Right renal cortex interstitium (tissue), 3 donors: ENCODE results near the gene TRPM3. TPM values are rescaled to one million over a fixed set of nuclear protein-coding genes. Genes with fewer than 3 reads are reported as not detected.

Source experiments
- DNase-seq, 3 donors: peaks; one replicate each; pipeline ENCODE4 v3.0.0-alpha.2; 2013; ENCODE audit warnings: low read depth in 3 of 3, low spot score in 2 of 3
- polyA plus RNA-seq, 3 donors: library from polyadenylated mRNA; unstranded; fragments of 120-200 nt; gene quantifications; one replicate each; pipeline ENCODE4 v1.2.1, GENCODE V29; 2013; ENCODE audit not compliant: insufficient read length in 3 of 3

The TRPM3 gene
- polyA plus RNA-seq, 3 donors = 13.0 to 16.3 (median 15.9) TPM

GRCh38 chr9:70625078-70625477 lies 496.3 kb downstream of the TRPM3 start:
- DNase-seq = no peak

GRCh38 chr9:70618784-70619183 lies 502.6 kb downstream of the TRPM3 start:
- DNase-seq = no peak

DNA sequence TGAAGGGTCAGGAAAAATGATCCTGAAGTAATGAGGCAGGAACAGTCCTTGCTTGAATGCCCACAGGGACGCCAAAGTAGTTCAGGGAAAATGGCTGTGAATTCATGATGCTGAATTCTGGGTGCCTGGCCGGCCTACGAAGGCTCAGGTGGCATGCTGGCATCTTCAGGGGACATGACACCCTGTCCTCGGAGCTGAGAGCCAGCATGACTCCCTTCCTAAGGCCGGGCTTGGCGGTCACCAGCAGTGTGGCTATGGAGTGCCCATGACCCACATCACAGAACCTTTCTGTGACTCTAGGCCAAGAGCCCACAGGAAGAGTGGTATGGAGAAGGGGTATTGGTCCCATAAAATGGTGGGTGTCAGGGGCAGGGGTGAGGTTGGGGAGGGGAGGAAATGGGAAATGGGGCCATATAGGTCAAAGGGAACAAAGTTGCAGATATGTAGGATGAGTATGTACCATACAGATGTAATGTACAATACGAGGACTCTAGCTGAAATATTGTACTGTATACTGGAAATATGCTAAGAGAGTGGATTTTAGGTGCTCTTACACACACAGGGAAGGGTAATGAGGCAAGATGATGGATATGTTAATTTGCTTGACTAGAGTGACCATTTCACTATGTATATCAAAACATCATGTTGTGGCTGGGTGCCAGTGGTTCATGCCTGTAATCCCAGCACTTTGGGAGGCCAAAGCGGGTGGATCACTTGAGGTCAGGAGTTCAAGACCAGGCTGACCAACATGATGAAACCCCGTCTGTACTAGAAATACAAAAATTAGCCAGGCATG lies 504.2 kb downstream of the TRPM3 start:
- no peak for DNase-seq

- no peak for DNase-seq
Measured at GRCh38 chr9:70616228-70616990, 505.0 kb downstream of the TRPM3 start.

- no peak for DNase-seq
Measured at GRCh38 chr9:70615464-70616138, 505.8 kb downstream of the TRPM3 start.

DNA sequence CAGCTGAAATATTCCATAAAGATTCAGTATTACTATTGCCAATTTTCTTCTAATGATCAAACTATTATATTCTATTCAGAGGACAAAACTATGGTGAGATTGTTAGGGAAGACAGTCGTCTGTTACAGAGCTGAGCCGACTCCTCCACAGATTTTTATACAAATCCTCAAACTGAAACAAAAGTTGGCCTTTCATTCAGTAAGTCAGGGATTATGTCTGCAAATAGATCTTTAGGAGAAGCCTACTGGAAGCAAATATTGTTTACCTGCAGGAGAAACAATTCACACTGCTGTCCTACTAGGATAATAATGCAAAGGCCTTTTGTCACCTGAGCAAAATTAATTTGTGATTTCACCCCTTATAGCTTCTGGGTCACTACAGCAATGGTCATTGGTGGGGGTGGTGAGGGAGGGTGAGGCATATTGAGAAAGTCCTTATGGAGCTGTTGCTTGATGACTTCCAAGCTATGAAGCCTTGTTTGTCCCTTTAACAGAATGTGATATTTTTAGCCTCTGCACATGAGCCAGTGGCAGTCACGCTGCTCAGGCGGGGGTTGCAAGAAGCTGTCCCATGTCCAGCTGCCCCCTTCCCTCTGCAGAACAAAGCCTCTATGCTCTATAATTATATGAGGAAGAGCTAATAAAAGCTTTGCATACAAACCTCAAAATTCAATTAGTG lies 506.5 kb downstream of the TRPM3 start:
- no peak for DNase-seq

GRCh38 chr9:70613024-70613768 lies 508.2 kb downstream of the TRPM3 start:
- no peak for DNase-seq

GRCh38 chr9:70610287-70610644 lies 511.2 kb downstream of the TRPM3 start:
- DNase-seq = no peak

- DNase-seq = no peak
Measured at GRCh38 chr9:70609542-70610286, 511.7 kb downstream of the TRPM3 start.

DNA sequence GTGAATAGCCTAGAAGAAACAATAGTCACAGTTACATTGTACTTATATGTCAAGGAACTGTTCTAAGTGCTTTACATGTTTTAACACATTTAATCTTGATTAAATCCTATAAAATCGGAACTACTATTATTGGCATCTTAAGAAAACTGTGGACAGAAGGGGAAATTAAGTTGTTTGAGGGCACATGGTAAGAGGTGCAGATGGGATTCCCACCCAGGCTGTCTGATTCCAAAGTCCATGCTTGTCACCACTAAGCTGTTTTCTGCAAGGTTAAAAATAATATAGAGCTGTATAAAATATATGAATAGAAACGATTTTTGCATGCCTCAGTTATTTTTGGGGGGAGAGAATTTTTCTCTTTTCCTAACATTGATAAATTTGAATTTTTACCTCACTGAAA lies 512.4 kb downstream of the TRPM3 start:
- DNase-seq = no peak

- DNase-seq = no peak
Measured at GRCh38 chr9:70607926-70608325, 513.5 kb downstream of the TRPM3 start.

DNA sequence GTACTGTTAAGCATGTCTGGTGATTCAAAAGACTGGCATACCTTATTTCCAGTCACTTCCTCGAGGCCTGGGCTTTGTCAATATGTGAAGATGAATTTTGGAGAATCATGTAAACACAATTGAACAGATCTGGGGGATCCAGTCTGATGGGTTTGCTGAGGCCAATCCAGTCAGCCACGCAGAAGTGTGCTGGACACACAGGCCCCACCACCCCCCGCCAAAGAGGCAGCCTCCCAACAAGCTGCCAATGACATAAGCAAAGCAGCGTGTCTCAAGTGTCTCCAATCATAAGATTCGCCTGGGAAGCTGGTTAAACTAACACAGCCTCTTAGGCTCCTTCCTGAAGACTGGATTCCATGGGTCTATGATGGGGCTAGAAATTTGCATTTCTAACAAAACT lies 514.1 kb downstream of the TRPM3 start:
- no peak for DNase-seq

GRCh38 chr9:70603020-70603411 lies 518.4 kb downstream of the TRPM3 start:
- DNase-seq = no peak

GRCh38 chr9:70602321-70603019 lies 519.0 kb downstream of the TRPM3 start:
- peak; percentile 55 to 58 (median 56) for DNase-seq

DNA sequence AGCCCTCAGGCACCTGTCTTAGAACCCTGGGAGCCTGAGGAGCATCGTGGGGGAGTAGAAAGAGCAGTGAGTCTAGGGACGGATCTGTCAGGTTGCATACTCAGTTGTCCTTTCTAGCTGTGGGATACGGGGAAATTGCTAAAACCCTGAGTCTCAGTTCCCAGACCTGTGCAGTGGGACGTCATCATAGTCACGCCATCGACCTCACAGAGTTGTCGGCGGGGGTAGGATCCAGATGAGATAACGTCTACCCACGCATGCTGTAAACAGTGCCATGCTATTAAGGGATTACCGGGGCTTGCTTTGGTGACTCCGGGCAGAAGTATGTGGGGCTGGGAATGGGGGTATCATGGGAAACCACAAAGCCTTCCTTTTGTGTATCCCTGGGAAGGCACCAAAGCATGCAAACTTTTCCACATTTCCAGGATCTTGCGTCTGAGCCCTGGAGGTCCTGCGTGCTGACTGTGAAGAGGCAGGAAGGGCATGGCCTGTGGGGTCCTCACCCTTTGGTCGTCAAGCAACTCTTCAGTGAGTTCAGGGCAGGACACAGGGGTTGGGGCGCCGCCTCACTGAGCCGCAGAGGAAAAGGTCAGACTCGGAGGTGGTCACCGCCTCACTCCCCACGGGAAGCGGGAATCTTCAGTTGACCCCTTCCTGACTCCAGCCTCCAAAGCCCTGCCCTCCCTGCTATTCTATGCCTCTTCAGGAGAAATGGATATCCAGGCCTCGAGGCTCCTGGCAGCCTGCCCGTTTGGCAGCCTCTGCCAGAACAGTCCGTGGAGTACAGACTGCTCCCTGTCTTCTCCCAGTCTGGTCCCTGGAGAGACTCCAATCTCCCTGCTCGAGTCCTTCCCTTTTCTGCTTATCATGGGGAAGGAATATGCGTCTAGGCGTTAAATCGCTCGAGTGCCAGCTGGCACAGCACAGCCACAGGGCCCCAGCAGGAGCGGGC lies 520.1 kb downstream of the TRPM3 start:
- peak in 1 of 3 donors; percentile 45 for DNase-seq

DNA sequence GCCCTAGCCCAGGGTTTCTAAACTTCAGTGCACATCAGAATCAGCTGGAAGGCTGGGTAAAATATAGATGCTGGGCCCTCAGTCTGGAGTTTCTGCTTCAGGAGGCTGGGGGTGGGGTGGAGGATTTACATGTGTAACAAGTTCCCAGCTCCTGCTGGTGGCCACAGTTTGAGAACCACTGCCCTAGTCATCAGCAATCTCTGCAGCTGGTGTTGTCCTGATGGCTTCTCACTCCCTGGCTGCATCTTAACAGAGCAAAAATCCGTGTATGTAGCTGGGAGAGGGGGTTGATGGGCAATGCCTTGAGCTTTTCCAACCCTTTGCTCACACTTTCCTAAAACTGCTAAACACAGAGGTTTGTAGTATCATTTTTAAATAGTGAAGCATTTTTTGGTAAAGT lies 520.9 kb downstream of the TRPM3 start:
- no peak for DNase-seq

- DNase-seq = no peak
Measured at GRCh38 chr9:70597886-70598285, 523.5 kb downstream of the TRPM3 start.

DNA sequence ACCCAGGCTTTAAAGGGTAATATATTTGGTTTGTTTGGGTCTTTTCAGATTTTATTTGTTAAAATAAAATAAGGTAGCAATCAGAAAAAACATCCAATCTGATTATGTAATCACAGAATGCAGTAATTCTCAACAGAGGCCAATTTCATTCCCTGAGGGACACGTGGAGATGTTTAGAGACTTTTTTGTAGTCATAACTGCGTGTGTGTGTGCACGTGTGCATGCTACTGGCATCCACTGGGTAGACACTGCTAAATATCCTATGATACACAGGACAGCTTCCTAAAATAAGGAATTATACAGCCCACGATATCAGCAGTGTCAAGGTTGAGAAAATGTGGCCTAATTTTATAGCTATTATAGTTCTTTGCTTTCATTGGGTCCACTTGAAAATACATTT lies 526.2 kb downstream of the TRPM3 start:
- DNase-seq = no peak
